Nephron (organoid): ENCODE measurements around the gene UQCC3.

ENCODE experiments used
- H3K27ac Mint-ChIP-seq, 3 experiments: 2 replicates each; pipeline ENCODE4 v1.8.0; 2020; ENCODE audit warnings: mixed read lengths in 3 of 3, mild to moderate bottlenecking in 2 of 3, moderate library complexity in 1 of 3
- H3K27me3 Mint-ChIP-seq: 2 replicates; pipeline ENCODE4 v1.8.0; 2021; ENCODE audit warnings: low read depth, mild to moderate bottlenecking, moderate library complexity, mixed read lengths
- H3K36me3 Mint-ChIP-seq: 2 replicates; pipeline ENCODE4 v1.8.0; 2020; ENCODE audit warnings: low read depth, mixed read lengths
- H3K4me1 Mint-ChIP-seq: 2 replicates; pipeline ENCODE4 v1.8.0; 2020; ENCODE audit warnings: mixed read lengths
- H3K4me3 Mint-ChIP-seq, 3 experiments: 2 replicates each; pipeline ENCODE4 v1.8.0; 2020; ENCODE audit warnings: mild to moderate bottlenecking in 3 of 3, mixed read lengths in 3 of 3, moderate library complexity in 2 of 3
- H3K9me3 Mint-ChIP-seq: 2 replicates; pipeline ENCODE4 v1.8.0; 2020; ENCODE audit warnings: mixed read lengths
- CTCF ChIP-seq, 3 experiments: fragments of 200-600 bp; sonication (generic); IDR thresholded peaks; one replicate each; pipeline ENCODE4 v1.5.0; 2021; ENCODE audit warnings: antibody characterized with exemption in 3 of 3; ENCODE audit not compliant: unreplicated experiment in 3 of 3

UQCC3 gene

GRCh38 chr11:62664405-62665074 is 6.9 kb upstream of the UQCC3 start:
- no peaks in the 10 kb centered on the region for H3K9me3 Mint-ChIP-seq
- H3K27me3 Mint-ChIP-seq = no peaks in the 10 kb centered on the region
- peak overlapping the region; percentile 96 to 99 (median 99) for H3K27ac Mint-ChIP-seq
- no peak for TF ChIP-seq CTCF (IDR thresholded peaks at IDR 0.05; ENCODE audit: unreplicated experiment in 3 of 3)
- peaks cover 16% of the 10 kb centered on the region for H3K4me1 Mint-ChIP-seq
- H3K4me3 Mint-ChIP-seq = peak overlapping the region; percentile 96 to 99 (median 99)
- H3K36me3 Mint-ChIP-seq = peaks cover 17% of the 10 kb centered on the region

GRCh38 chr11:62665075-62665598 is 6.3 kb upstream of the UQCC3 start, which contains the start of the genes C11orf98 and CSKMT:
Gene C11orf98 (minus strand): TSS chr11:62665210. CDS start chr11:62665169, 41 bp downstream.
Gene CSKMT (plus strand): TSS chr11:62665312. CDS start chr11:62665880, 568 bp downstream.
- Mint-ChIP-seq H3K27ac (peak within 1 kb of the TSS; percentile 96 to 99 (median 99)), H3K9me3 (no peaks in the 10 kb centered on the region), H3K4me1 (peaks cover 18% of the 10 kb centered on the region), H3K27me3 (no peaks in the 10 kb centered on the region), H3K36me3 (peaks cover 17% of the 10 kb centered on the region), H3K4me3 (peak within 1 kb of the TSS; percentile 96 to 99 (median 99))
- TF ChIP-seq CTCF (IDR thresholded peaks at IDR 0.05; ENCODE audit: unreplicated experiment in 3 of 3) = no peak

DNA sequence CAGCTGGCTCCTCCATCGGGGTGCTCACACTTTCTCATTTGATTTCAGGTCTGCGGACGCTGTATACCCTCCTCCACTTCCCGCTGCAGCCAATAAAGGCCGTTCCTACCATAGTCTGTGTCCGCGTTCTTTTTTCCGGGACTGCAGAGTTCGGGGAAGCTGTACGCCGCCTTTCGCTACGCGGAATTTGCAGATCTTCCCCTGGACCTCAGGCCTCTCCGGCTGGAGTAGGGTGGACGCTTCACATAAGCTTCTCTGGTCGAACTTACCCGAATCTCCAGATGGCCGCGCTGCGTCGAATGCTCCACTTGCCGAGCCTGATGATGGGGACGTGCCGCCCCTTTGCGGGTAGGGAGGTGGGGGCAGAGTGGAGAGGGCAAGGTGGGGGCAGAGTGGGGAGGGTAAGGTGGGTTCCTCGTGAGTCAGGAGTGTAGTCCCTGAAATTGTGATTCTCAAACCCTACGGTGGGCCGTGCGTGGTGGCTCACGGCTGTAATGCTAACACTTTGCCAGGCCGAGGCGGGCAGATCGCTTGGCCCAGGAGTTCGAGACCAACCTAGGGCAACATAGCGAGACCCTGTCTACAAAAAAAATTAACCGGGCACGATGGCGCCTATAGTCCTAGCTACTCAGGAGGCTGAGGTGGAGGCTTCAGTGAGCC is 5.7 kb upstream of the UQCC3 start:
- H3K9me3 Mint-ChIP-seq = no peaks in the 10 kb centered on the region
- H3K4me3 Mint-ChIP-seq = peak overlapping the region; percentile 96 to 99 (median 99)
- H3K4me1 Mint-ChIP-seq = peaks cover 18% of the 10 kb centered on the region
- peak overlapping the region; percentile 96 to 99 (median 99) for H3K27ac Mint-ChIP-seq
- no peak for TF ChIP-seq CTCF (IDR thresholded peaks at IDR 0.05; ENCODE audit: unreplicated experiment in 3 of 3)
- H3K27me3 Mint-ChIP-seq = no peaks in the 10 kb centered on the region
- H3K36me3 Mint-ChIP-seq = peaks cover 17% of the 10 kb centered on the region

- H3K27me3 Mint-ChIP-seq = no peaks in the 10 kb centered on the region
- peaks cover 25% of the 10 kb centered on the region for H3K4me1 Mint-ChIP-seq
- peak overlapping the region; percentile 96 to 99 (median 99) for H3K4me3 Mint-ChIP-seq
- H3K9me3 Mint-ChIP-seq = no peaks in the 10 kb centered on the region
- H3K36me3 Mint-ChIP-seq = peaks cover 18% of the 10 kb centered on the region
- peak overlapping the region; percentile 96 to 99 (median 99) for H3K27ac Mint-ChIP-seq
- no peak for TF ChIP-seq CTCF (IDR thresholded peaks at IDR 0.05; ENCODE audit: unreplicated experiment in 3 of 3)
Observed at GRCh38 chr11:62666259-62666926, 5.1 kb upstream of the UQCC3 start.

DNA sequence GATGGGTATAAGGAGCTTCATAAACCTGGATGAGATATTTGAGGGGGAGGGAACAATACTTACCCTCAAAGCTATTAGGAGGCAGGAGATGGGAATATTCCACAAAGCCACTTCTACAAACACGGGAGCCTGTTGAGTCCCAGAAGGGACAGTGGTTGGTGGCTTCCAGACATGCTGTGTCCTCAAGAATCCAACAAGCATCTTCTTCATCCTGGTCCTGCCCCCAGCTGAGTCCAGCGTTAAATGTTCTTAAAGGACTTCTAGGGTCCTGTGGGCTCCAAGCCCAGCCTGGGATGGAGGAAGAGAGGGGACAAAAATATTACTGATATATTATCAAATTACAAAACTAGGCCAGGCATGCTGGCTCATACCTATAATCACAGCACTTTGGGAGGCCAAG is 4.0 kb upstream of the UQCC3 start:
- Mint-ChIP-seq H3K4me3 (peak overlapping the region; percentile 96 to 99 (median 99)), H3K4me1 (peaks cover 35% of the 10 kb centered on the region), H3K9me3 (no peaks in the 10 kb centered on the region), H3K27me3 (no peaks in the 10 kb centered on the region), H3K36me3 (peaks cover 20% of the 10 kb centered on the region), H3K27ac (peak overlapping the region; percentile 89 to 99 (median 96))
- TF ChIP-seq CTCF (IDR thresholded peaks at IDR 0.05; ENCODE audit: unreplicated experiment in 3 of 3) = no peak
